Breast epithelium (tissue), 3 donors: ENCODE data around the gene ADAM33.

ENCODE experiments used
- POLR2A ChIP-seq: fragments of 450-650 bp; IDR thresholded peaks from one replicate; pipeline ENCODE4 v1.6.1; 2016; ENCODE audit warnings: antibody characterized with exemption, mild to moderate bottlenecking, moderate library complexity
- TF ChIP-seq, protein P1 (sequence below), 3 donors: fragments of 450-650 bp; IDR thresholded peaks; one replicate each; pipeline ENCODE4 v1.5.1; 2016 to 2017; ENCODE audit warnings: antibody characterized with exemption in 3 of 3, mild to moderate bottlenecking in 3 of 3, moderate library complexity in 3 of 3

DNA sequence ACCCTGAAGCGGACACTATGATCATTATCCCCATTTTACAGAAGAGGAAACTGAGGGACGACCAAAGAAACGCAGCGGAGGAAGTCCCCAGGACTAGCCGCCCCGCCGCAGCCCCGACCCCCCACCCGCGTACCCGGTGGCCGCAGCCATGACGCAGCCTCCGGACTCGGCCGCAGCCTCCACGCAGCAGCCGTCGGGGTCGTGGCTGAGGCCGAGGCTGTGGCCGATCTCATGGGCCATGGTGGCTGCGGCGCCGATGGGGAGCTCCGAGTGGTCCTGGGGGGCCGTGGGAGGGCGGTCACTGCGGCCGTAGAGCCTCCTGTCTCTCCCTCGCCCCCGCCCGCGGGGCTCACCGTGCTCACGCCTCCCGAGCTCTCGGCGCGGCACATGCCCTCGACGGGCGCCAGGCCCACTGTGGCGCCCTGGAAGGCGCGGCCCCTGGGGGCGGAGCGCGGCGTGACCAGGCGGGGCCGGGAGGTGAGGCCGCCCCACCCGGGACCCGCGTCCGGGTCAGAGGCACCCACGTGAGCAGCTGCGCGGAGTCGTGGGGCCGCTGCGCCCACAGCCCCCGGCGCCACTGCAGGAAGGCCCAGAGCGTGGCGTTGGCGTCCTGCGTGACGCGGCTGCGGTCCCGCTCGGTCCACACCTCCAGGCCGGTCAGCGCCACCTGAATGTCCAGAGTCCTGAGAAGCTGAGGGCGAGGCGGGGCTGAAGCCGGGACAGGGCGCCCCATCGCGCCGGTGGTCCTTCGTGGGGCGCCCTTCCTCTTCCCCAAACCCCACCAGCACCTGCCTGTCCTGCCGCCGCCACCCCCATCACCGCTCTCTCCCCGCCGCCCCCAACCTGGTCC, 8.4 kb downstream of the ADAM33 start:
- TF ChIP-seq, protein P1, sequence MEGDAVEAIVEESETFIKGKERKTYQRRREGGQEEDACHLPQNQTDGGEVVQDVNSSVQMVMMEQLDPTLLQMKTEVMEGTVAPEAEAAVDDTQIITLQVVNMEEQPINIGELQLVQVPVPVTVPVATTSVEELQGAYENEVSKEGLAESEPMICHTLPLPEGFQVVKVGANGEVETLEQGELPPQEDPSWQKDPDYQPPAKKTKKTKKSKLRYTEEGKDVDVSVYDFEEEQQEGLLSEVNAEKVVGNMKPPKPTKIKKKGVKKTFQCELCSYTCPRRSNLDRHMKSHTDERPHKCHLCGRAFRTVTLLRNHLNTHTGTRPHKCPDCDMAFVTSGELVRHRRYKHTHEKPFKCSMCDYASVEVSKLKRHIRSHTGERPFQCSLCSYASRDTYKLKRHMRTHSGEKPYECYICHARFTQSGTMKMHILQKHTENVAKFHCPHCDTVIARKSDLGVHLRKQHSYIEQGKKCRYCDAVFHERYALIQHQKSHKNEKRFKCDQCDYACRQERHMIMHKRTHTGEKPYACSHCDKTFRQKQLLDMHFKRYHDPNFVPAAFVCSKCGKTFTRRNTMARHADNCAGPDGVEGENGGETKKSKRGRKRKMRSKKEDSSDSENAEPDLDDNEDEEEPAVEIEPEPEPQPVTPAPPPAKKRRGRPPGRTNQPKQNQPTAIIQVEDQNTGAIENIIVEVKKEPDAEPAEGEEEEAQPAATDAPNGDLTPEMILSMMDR (IDR thresholded peaks at IDR 0.05), result no peak
- TF ChIP-seq POLR2A, result no peak
